Ecto neural progenitor cell (in vitro differentiated cells): Measurements from ENCODE around the gene YARS2.
"Not testable (repeated sequence)": the region's sequence is repeated elsewhere in the genome, so short reads cannot be mapped to it uniquely, and the experiment has no call there.

Source experiments
- DNase-seq: peaks from one replicate; pipeline ENCODE4 v3.0.0-alpha.2; 2018; ENCODE audit warnings: low spot score

The YARS2 gene

GRCh38 chr12:32743264-32743663 is 12.4 kb downstream of the YARS2 start:
- DNase-seq: no peak

- no peak for DNase-seq
These were observed 13.6 kb downstream of the YARS2 start for GRCh38 chr12:32742133-32742532.

GRCh38 chr12:32739279-32739678 is 16.4 kb downstream of the YARS2 start:
- DNase-seq: no peak

GRCh38 chr12:32737715-32738114 is 18.0 kb downstream of the YARS2 start:
- no peak for DNase-seq

GRCh38 chr12:32736445-32736844 is 19.3 kb downstream of the YARS2 start:
- DNase-seq: no peak

- no peak for DNase-seq
These were observed 20.7 kb downstream of the YARS2 start for GRCh38 chr12:32734952-32735351.

GRCh38 chr12:32727237-32727636 is 28.5 kb downstream of the YARS2 start:
- no peak for DNase-seq

GRCh38 chr12:32726286-32726685 is 29.4 kb downstream of the YARS2 start:
- no peak for DNase-seq

GRCh38 chr12:32725308-32725707 is 30.4 kb downstream of the YARS2 start:
- not testable (repeated sequence) for DNase-seq

GRCh38 chr12:32718926-32719325 is 36.8 kb downstream of the YARS2 start:
- no peak for DNase-seq

- DNase-seq: no peak
These were observed 40.9 kb downstream of the YARS2 start for GRCh38 chr12:32714772-32715171.

GRCh38 chr12:32708926-32709325 is 46.8 kb downstream of the YARS2 start:
- no peak for DNase-seq

GRCh38 chr12:32706335-32707024 is 49.2 kb downstream of the YARS2 start:
- DNase-seq: no peak

- no peak for DNase-seq
These were observed 49.9 kb downstream of the YARS2 start for GRCh38 chr12:32705783-32706182.

- DNase-seq: no peak
These were observed 52.8 kb downstream of the YARS2 start for GRCh38 chr12:32702946-32703345.

- no peak for DNase-seq
These were observed 53.2 kb downstream of the YARS2 start for GRCh38 chr12:32702473-32702872.

- not testable (repeated sequence) for DNase-seq
These were observed 56.3 kb downstream of the YARS2 start for GRCh38 chr12:32699437-32699836.

- no peak for DNase-seq
These were observed 57.4 kb downstream of the YARS2 start for GRCh38 chr12:32698285-32698684.

- no peak for DNase-seq
These were observed 58.3 kb downstream of the YARS2 start for GRCh38 chr12:32697445-32697844.
